LNCaP clone FGC (cell line): Measurements from ENCODE around the gene HIF1AN.
"Not testable (repeated sequence)": the region's sequence is repeated elsewhere in the genome, so short reads cannot be mapped to it uniquely, and the experiment has no call there.

Source experiments
- DNase-seq: peaks from one replicate; pipeline ENCODE4 v3.0.0-alpha.2; 2011; ENCODE audit warnings: low read depth
- H3K4me3 ChIP-seq: 2 replicates; pipeline ENCODE4 v1.5.1; 2011; ENCODE audit warnings: mild to moderate bottlenecking, low read depth, low read length, control low read depth
- CTCF ChIP-seq: IDR thresholded peaks from 2 replicates; pipeline ENCODE4 v1.5.1; 2012; ENCODE audit warnings: mild to moderate bottlenecking; ENCODE audit not compliant: control insufficient read depth, insufficient read depth; ENCODE audit errors: extremely low read depth

The HIF1AN gene

GRCh38 chr10:100569687-100570481 is 34.1 kb downstream of the HIF1AN start:
- H3K4me3 ChIP-seq = no peak overlapping the region
- no peak for TF ChIP-seq CTCF
- DNase-seq = no peak

GRCh38 chr10:100570506-100570905 is 34.8 kb downstream of the HIF1AN start:
- no peak overlapping the region for H3K4me3 ChIP-seq
- no peak for TF ChIP-seq CTCF

GRCh38 chr10:100571084-100571856 is 35.5 kb downstream of the HIF1AN start:
- H3K4me3 ChIP-seq = no peak overlapping the region
- TF ChIP-seq CTCF = no peak
- DNase-seq = no peak

More at GRCh38 chr10:100570506-100570905, 34.8 kb downstream of the HIF1AN start:
- DNase-seq = no peak

GRCh38 chr10:100575146-100575545 is 39.4 kb downstream of the HIF1AN start:
- H3K4me3 ChIP-seq, DNase-seq: not testable (repeated sequence)

GRCh38 chr10:100575585-100576281 is 40.0 kb downstream of the HIF1AN start:
- no peak overlapping the region for H3K4me3 ChIP-seq
- TF ChIP-seq CTCF = no peak
- no peak for DNase-seq

- no peak overlapping the region for H3K4me3 ChIP-seq
- DNase-seq = no peak
- no peak for TF ChIP-seq CTCF
These were observed 40.5 kb downstream of the HIF1AN start for GRCh38 chr10:100576282-100576635.
